Endothelial cell of umbilical vein (primary cell): ENCODE data around the gene ZNF888. TPM values are rescaled to one million over a fixed set of nuclear protein-coding genes. Genes with fewer than 3 reads are reported as not detected.

Experiments
- BruUV-seq: library from RNA; stranded (reverse); fragments of 400-500 nt; replicated peaks from 2 replicates; lab custom pipeline; 2021; lab: Mats Ljungman, UMichigan
- CTCF ChIA-PET: fragments of 300-600, 350-600 bp; sonication (Branson Sonifier 250); formaldehyde crosslinking; loops from one replicate; lab custom pipeline; 2021; ENCODE audit warnings: antibody characterized with exemption, inconsistent platforms; lab: Charles Lee
- POLR2A ChIA-PET: fragments of 300-600, 350-600 bp; sonication (Branson Sonifier 250); formaldehyde crosslinking; loops from one replicate; lab custom pipeline; 2021; ENCODE audit warnings: antibody characterized with exemption, inconsistent platforms; lab: Charles Lee
- DNase-seq: peaks from one replicate; pipeline ENCODE4 v3.0.0-alpha.2; 2011; ENCODE audit warnings: low read depth, low spot score
- FAIRE-seq: peaks from 2 replicates; lab custom pipeline; 2011; peaks lifted over from hg19 to GRCh38; lab: Jason Lieb, UNC
- H2AFZ ChIP-seq: 2 replicates; pipeline ENCODE4 v1.6.0; 2012; ENCODE audit warnings: low read depth, low read length, control low read depth, inconsistent platforms
- H3K27ac ChIP-seq: 2 replicates; pipeline ENCODE4 v1.5.1; 2011; ENCODE audit warnings: low read depth, mild to moderate bottlenecking, control low read depth, low read length, moderate library complexity; ENCODE audit not compliant: insufficient read depth
- H3K27me3 ChIP-seq, 2 experiments: 2 replicates each; pipeline versions ENCODE4 v1.6.0 to v1.6.1; 2011; ENCODE audit warnings: low read length in 2 of 2, mixed read lengths in 1 of 2; ENCODE audit not compliant: control insufficient read depth in 2 of 2, insufficient read depth in 2 of 2
- H3K36me3 ChIP-seq, 2 experiments: 2 replicates in 1 of 2; 3 replicates in 1 of 2; pipeline ENCODE4 v1.5.1; 2011; ENCODE audit warnings: low read length in 2 of 2, mild to moderate bottlenecking in 1 of 2, moderate library complexity in 1 of 2; ENCODE audit not compliant: control insufficient read depth in 2 of 2, insufficient read depth in 2 of 2; ENCODE audit errors: extremely low read depth in 1 of 2
- H3K4me1 ChIP-seq: 3 replicates; pipeline ENCODE4 v1.5.1; 2011; ENCODE audit warnings: mild to moderate bottlenecking, low read length; ENCODE audit not compliant: control insufficient read depth, insufficient read depth; ENCODE audit errors: extremely low read depth
- H3K4me2 ChIP-seq: 2 replicates; pipeline ENCODE4 v1.6.1; 2011; ENCODE audit warnings: low read length, control low read depth, mixed read lengths; ENCODE audit not compliant: insufficient read depth
- H3K4me3 ChIP-seq, 3 experiments: fragments of 200-600 bp in 1 of 3; sonication (generic), shearing (Covaris generic) in 1 of 3; replicated peaks in 1 of 3; 2 replicates each; pipeline ENCODE4 v1.5.1; 2011 to 2016; ENCODE audit warnings: control low read depth in 3 of 3, low read length in 3 of 3, mild to moderate bottlenecking in 2 of 3, inconsistent platforms in 1 of 3, low read depth in 1 of 3, moderate library complexity in 1 of 3; ENCODE audit not compliant: insufficient read depth in 1 of 3
- H3K79me2 ChIP-seq: 2 replicates; pipeline ENCODE4 v1.6.0; 2012; ENCODE audit warnings: low read length, inconsistent platforms; ENCODE audit not compliant: control insufficient read depth, insufficient read depth
- H3K9ac ChIP-seq: replicated peaks from 2 replicates; pipeline ENCODE3; 2011; ENCODE audit warnings: low read length, control low read depth; ENCODE audit not compliant: insufficient read depth; ENCODE audit errors: extremely low read depth
- H3K9me1 ChIP-seq: replicated peaks from 3 replicates; pipeline ENCODE4 v1.6.0; 2011; ENCODE audit warnings: mild to moderate bottlenecking, low read length; ENCODE audit not compliant: control insufficient read depth, insufficient read depth; ENCODE audit errors: extremely low read depth
- H3K9me3 ChIP-seq: replicated peaks from 2 replicates; pipeline ENCODE4 v1.5.1; 2012; ENCODE audit warnings: low read length, inconsistent platforms; ENCODE audit not compliant: control insufficient read depth, insufficient read depth
- H4K20me1 ChIP-seq: replicated peaks from 2 replicates; pipeline ENCODE3; 2011; ENCODE audit warnings: mild to moderate bottlenecking, low read length; ENCODE audit not compliant: control insufficient read depth, insufficient read depth; ENCODE audit errors: extremely low read depth
- CTCF ChIP-seq, 2 donors: IDR thresholded peaks; 1 replicate in 1 of 2; 2 replicates in 1 of 2; pipeline ENCODE4 v1.5.1; 2011; ENCODE audit warnings: low read length in 2 of 2, mild to moderate bottlenecking in 2 of 2, moderate library complexity in 2 of 2, control low read depth in 1 of 2, inconsistent platforms in 1 of 2, low read depth in 1 of 2; ENCODE audit not compliant: insufficient read depth in 1 of 2; ENCODE audit errors: extremely low read depth in 1 of 2
- EZH2 ChIP-seq: IDR thresholded peaks from 2 replicates; pipeline ENCODE4 v1.6.1; 2012; ENCODE audit warnings: borderline replicate concordance, low read depth, mild to moderate bottlenecking, moderate library complexity, low read length, inconsistent platforms; ENCODE audit not compliant: severe bottlenecking
- FOS ChIP-seq: IDR thresholded peaks from 2 replicates; pipeline ENCODE4 v1.6.1; 2011; ENCODE audit warnings: mild to moderate bottlenecking, low read length, moderate library complexity, borderline replicate concordance; ENCODE audit not compliant: insufficient read depth
- GATA2 ChIP-seq: IDR thresholded peaks from 2 replicates; pipeline ENCODE4 v1.7.0; 2011; ENCODE audit warnings: low read depth, mild to moderate bottlenecking, moderate library complexity, mixed read lengths, low read length; ENCODE audit not compliant: insufficient read length, insufficient read depth
- JUN ChIP-seq: IDR thresholded peaks from 2 replicates; pipeline ENCODE4 v1.6.1; 2011; ENCODE audit warnings: borderline replicate concordance, low read depth; ENCODE audit not compliant: insufficient read length, insufficient read depth
- MAX ChIP-seq: IDR thresholded peaks from 2 replicates; pipeline ENCODE4 v1.6.1; 2011; ENCODE audit not compliant: insufficient read depth, insufficient read length
- MYC ChIP-seq: IDR thresholded peaks from one replicate; pipeline ENCODE4 v1.6.1; 2011; ENCODE audit warnings: mild to moderate bottlenecking, low read depth, low read length
- POLR2A ChIP-seq: IDR thresholded peaks from 2 replicates; pipeline ENCODE4 v1.6.1; 2012; ENCODE audit warnings: low read depth, mild to moderate bottlenecking, control low read depth, low read length
- POLR2AphosphoS5 ChIP-seq: IDR thresholded peaks from 2 replicates; pipeline ENCODE4 v1.6.1; 2012; ENCODE audit warnings: low read depth, mild to moderate bottlenecking, control low read depth, low read length, moderate library complexity; ENCODE audit not compliant: insufficient read depth
- dilution Hi-C: fragments of 300-500 bp; cut with MboI; formaldehyde crosslinking; loops from one replicate; pipeline ENCODE4 v1.15.0; 2019; ENCODE audit warnings: low sequenced_read_pairs; ENCODE audit not compliant: extremely low pct_ligation_motif_present
- intact Hi-C: fragments of 100-400 bp; cut with micrococcal nuclease; formaldehyde crosslinking; loops from one replicate; pipeline ENCODE4 v1.10.0; 2022
- polyA plus RNA-seq, 4 experiments: library from polyadenylated mRNA; depleted of rRNA in 3 of 4; stranded (reverse) in 3 of 4; unstranded in 1 of 4; fragments of >200 nt; gene quantifications; 2 replicates each; pipeline versions ENCODE4 v1.2.1 to v1.2.3, GENCODE V29; 2011 to 2012; ENCODE audit warnings: missing spikeins in 1 of 4
- total RNA-seq: library from RNA; stranded (reverse); gene quantifications from 2 replicates; pipeline ENCODE4 v1.2.3, GENCODE V29; 2021

Gene ZNF888
- total and polyA plus RNA-seq, 2 donors (not counting 3 experiments of a cell fraction or from before 2014, with no cell fraction given), result 0.72 to 3.9 TPM

- DNase-seq (peak; percentile 6), FAIRE-seq (no peak)
- Histone ChIP-seq H2AFZ (peak overlapping the region; percentile 61), H3K27me3 (no peaks in the 10 kb centered on the region), H3K4me3 (peak overlapping the region in 2 of 3 experiments; percentile 12 to 46), H3K9ac (no peak overlapping the region), H3K27ac (no peak overlapping the region), H3K36me3 (peaks cover 0 to 1% of the 10 kb centered on the region in 2 experiments), H3K79me2 (no peaks in the 10 kb centered on the region), H4K20me1 (no peaks in the 10 kb centered on the region), H3K9me1 (no peaks in the 10 kb centered on the region), H3K4me1 (no peaks in the 10 kb centered on the region), H3K9me3 (no peaks in the 10 kb centered on the region), H3K4me2 (no peak overlapping the region)
- BruUV-seq, result TSS peak; percentile 30
- CTCF ChIA-PET, result no interaction called here
- intact Hi-C loops, result loop anchor here (1.0 to 10.0 kb wide), 5 partner anchors 18 to 103 kb away; partner anchors contain the start of genes ZNF28, ZNF320, ZNF468 and ZNF816
- POLR2A ChIA-PET, result no interaction called here
- dilution Hi-C loops, result no loop called here
- TF ChIP-seq CTCF (IDR thresholded peaks at IDR 0.05; ENCODE audit: extremely low read depth in 1 of 2, insufficient read depth in 1 of 2, low read depth in 1 of 2, low read length in 2 of 2) (no peak), JUN (no peak), FOS (no peak), POLR2AphosphoS5 (no peak), EZH2 (no peak), GATA2 (no peak), POLR2A (no peak), MAX (no peak), MYC (no peak)
Observed at GRCh38 chr19:52923778-52924593, 758 bp upstream of the ZNF888 start.
